GM12878 (cell line): ENCODE data around the gene SET. TPM values are rescaled to one million over a fixed set of nuclear protein-coding genes. Genes with fewer than 3 reads are reported as not detected.
A peak's percentile ranks its signal among the peaks of the same experiment; 100 is the strongest.

Experiments used
- ATAC-seq: fragments of 200-7000 bp; cut with Tn5 transposase; 3 replicates; pipeline ENCODE4 v1.9.1; 2020; ENCODE audit warnings: mild to moderate bottlenecking, moderate library complexity
- BruUV-seq: library from RNA; stranded (reverse); fragments of 400-500 nt; replicated peaks from 2 replicates; lab custom pipeline; 2021; lab: Mats Ljungman, UMichigan
- CTCF ChIA-PET: fragments of 300-600 bp; sonication (Branson Sonifier 250); formaldehyde crosslinking; extraction: SDS; loops from one replicate; lab custom pipeline; 2021; ENCODE audit warnings: inconsistent platforms; lab: Yijun Ruan, JAX
- POLR2A ChIA-PET: fragments of 350-600 bp; formaldehyde crosslinking; extraction: SDS; loops from one replicate; lab custom pipeline; 2021; ENCODE audit warnings: inconsistent platforms; lab: Charles Lee
- RAD21 ChIA-PET: fragments of 300-600 bp; sonication (Branson Sonifier 250); formaldehyde crosslinking; loops from one replicate; lab custom pipeline; 2023; ENCODE audit warnings: antibody characterized with exemption; ENCODE audit not compliant: unreplicated experiment; lab: Charles Lee
- SMC1A ChIA-PET: fragments of 300-600 bp; sonication (Branson Sonifier 250); formaldehyde crosslinking; loops from one replicate; lab custom pipeline; 2023; ENCODE audit not compliant: unreplicated experiment, uncharacterized antibody; lab: Charles Lee
- DNase-seq: peaks from one replicate; pipeline ENCODE4 v3.0.0-alpha.2; 2011; ENCODE audit warnings: low read depth, low spot score
- FAIRE-seq: peaks from 3 replicates; lab custom pipeline; 2011; peaks lifted over from hg19 to GRCh38; lab: Jason Lieb, UNC
- H2AFZ ChIP-seq: 2 replicates; pipeline ENCODE4 v1.6.0; 2011; ENCODE audit warnings: low read depth, low read length, control low read depth; ENCODE audit not compliant: control insufficient read depth
- H3K27ac ChIP-seq: 2 replicates; pipeline ENCODE4 v1.5.1; 2011; ENCODE audit warnings: control low read depth; ENCODE audit not compliant: control insufficient read depth, insufficient read depth
- H3K27me3 ChIP-seq, 2 experiments: replicated peaks in 1 of 2; 2 replicates each; pipeline versions ENCODE4 v1.6.0 to v1.6.1; 2011; ENCODE audit warnings: low read length in 1 of 2; ENCODE audit not compliant: control insufficient read depth in 2 of 2, insufficient read depth in 2 of 2
- H3K36me3 ChIP-seq, 2 experiments: 2 replicates each; pipeline ENCODE4 v1.5.1; 2011; ENCODE audit warnings: low read length in 1 of 2; ENCODE audit not compliant: control insufficient read depth in 2 of 2, insufficient read depth in 2 of 2
- H3K4me1 ChIP-seq: 2 replicates; pipeline ENCODE4 v1.6.1; 2011; ENCODE audit warnings: mild to moderate bottlenecking, low read length, moderate library complexity, mixed read lengths; ENCODE audit not compliant: control insufficient read depth, insufficient read depth
- H3K4me2 ChIP-seq: 2 replicates; pipeline ENCODE4 v1.6.0; 2011; ENCODE audit warnings: control low read depth; ENCODE audit not compliant: control insufficient read depth, insufficient read depth
- H3K4me3 ChIP-seq: fragments of 200-600 bp; sonication (generic); 2 replicates; pipeline ENCODE4 v1.5.1; 2016
- H3K79me2 ChIP-seq: 2 replicates; pipeline ENCODE4 v1.6.0; 2011; ENCODE audit warnings: low read length; ENCODE audit not compliant: control insufficient read depth, insufficient read depth
- H3K9ac ChIP-seq: 2 replicates; pipeline ENCODE4 v1.8.0; 2011; ENCODE audit warnings: low read length, control low read depth, mixed read lengths; ENCODE audit not compliant: control insufficient read depth, insufficient read depth
- H3K9me3 ChIP-seq: replicated peaks from 3 replicates; pipeline ENCODE4 v1.5.1; 2011; ENCODE audit warnings: mild to moderate bottlenecking, low read length; ENCODE audit not compliant: control insufficient read depth, insufficient read depth
- H4K20me1 ChIP-seq: 2 replicates; pipeline ENCODE4 v1.6.0; 2011; ENCODE audit not compliant: control insufficient read depth, insufficient read depth
- CBX3 ChIP-seq: fragments of 200-600 bp; sonication (generic); IDR thresholded peaks from 2 replicates; pipeline ENCODE4 v1.6.1; 2016; ENCODE audit warnings: low read depth, borderline replicate concordance
- CUX1 ChIP-seq: IDR thresholded peaks from 2 replicates; pipeline ENCODE4 v1.6.1; 2012; ENCODE audit warnings: improper control_type of control experiment, low read depth, low read length; ENCODE audit not compliant: insufficient replicate concordance
- KLF5 ChIP-seq: fragments of 450-650 bp; IDR thresholded peaks from 2 replicates; pipeline ENCODE4 v1.6.1; 2014; ENCODE audit warnings: mild to moderate bottlenecking; ENCODE audit not compliant: partially characterized antibody
- POLR2A ChIP-seq: IDR thresholded peaks from 2 replicates; pipeline ENCODE4 v1.6.1; 2011; ENCODE audit warnings: low read depth, mild to moderate bottlenecking, low read length
- ZNF384 ChIP-seq: IDR thresholded peaks from 2 replicates; pipeline ENCODE4 v1.6.1; 2012; ENCODE audit warnings: low read depth, mild to moderate bottlenecking, low read length, improper control_type of control experiment, borderline replicate concordance
- WGBS: methylation state at CpG from one replicate; pipeline ENCODE4 v1.1.6; 2016; ENCODE audit warnings: low lambda C conversion rate; ENCODE audit not compliant: insufficient replicate concordance, insufficient coverage; ENCODE audit errors: missing lambda C conversion rate; 5-methylcytosine and 5-hydroxymethylcytosine counted together
- in situ Hi-C: fragments of 300-500 bp; cut with MboI; formaldehyde crosslinking; loops from 9 replicates; pipeline ENCODE4 v1.14.3; 2018; ENCODE audit warnings: mixed read lengths
- intact Hi-C: fragments of 100-400 bp; cut with micrococcal nuclease; formaldehyde crosslinking; loops from one replicate; pipeline ENCODE4 v1.14.2; 2022; ENCODE audit not compliant: unreplicated experiment
- polyA plus RNA-seq, 11 experiments: library from polyadenylated mRNA; depleted of rRNA in 4 of 11; unstranded in 6 of 11; stranded (reverse) in 5 of 11; fragments of >200 nt; fragmentation: Nextera tagmentation in 4 of 11; fragmentation: Illumina TruSeq in 1 of 11; extraction: Ambion mirVana in 4 of 11; extraction: Trizol in 1 of 11; gene quantifications; 1 replicate in 1 of 11; 2 replicates in 10 of 11; pipeline versions ENCODE4 v1.2.1 to v1.2.3, GENCODE V29; 2011 to 2016; ENCODE audit warnings: inconsistent platforms in 2 of 11, missing spikeins in 2 of 11, low read depth in 1 of 11
- total RNA-seq, 4 experiments: library from RNA; depleted of rRNA in 3 of 4; stranded (reverse); fragments of >200 nt in 3 of 4; fragmentation: Illumina TruSeq in 1 of 4; extraction: Trizol in 1 of 4; gene quantifications; 2 replicates each; pipeline versions ENCODE4 v1.2.1 to v1.2.3, GENCODE V29; 2013 to 2021
- TF ChIP-seq, protein P1 (sequence below): fragments of 450-650 bp; IDR thresholded peaks from 2 replicates; pipeline ENCODE4 v1.6.1; 2016; ENCODE audit warnings: mild to moderate bottlenecking

The SET gene
- total and polyA plus RNA-seq, 10 of the 15 experiments (the other 5 are each of a cell fraction or from before 2014, with no cell fraction given): 284 to 706 (median 445) TPM

GRCh38 chr9:128716581-128717254 lies 27.7 kb downstream of the SET start:
- ChIA-PET POLR2A (interaction anchor here (0.7 kb wide), 3 partner anchors 41 to 74 kb away, joined by 4 to 5 read pairs (median 5); no protein-coding TSS in a partner anchor), SMC1A (no interaction called here), CTCF (no interaction called here), RAD21 (no interaction called here)
- Histone ChIP-seq H3K9me3 (no peaks in the 10 kb centered on the region), H3K27ac (no peak overlapping the region), H3K36me3 (peaks cover 0 to 4% of the 10 kb centered on the region in 2 experiments; a peak in 2 of 4 replicates), H3K4me3 (no peak overlapping the region), H3K27me3 (no peaks in the 10 kb centered on the region), H3K4me2 (no peak overlapping the region), H4K20me1 (no peaks in the 10 kb centered on the region), H2AFZ (no peak overlapping the region), H3K79me2 (no peaks in the 10 kb centered on the region), H3K4me1 (no peaks in the 10 kb centered on the region), H3K9ac (no peak overlapping the region)
- 91% methylated on average over 7 of the region's 7 CpGs for WGBS
- intact Hi-C loops: no loop called here
- ATAC-seq (no peak; the same call in 2 of the 3 replicates), FAIRE-seq (no peak), DNase-seq (no peak)
- peak; percentile 46 for TF ChIP-seq POLR2A
- no peak for TF ChIP-seq CBX3
- TF ChIP-seq, protein P1, sequence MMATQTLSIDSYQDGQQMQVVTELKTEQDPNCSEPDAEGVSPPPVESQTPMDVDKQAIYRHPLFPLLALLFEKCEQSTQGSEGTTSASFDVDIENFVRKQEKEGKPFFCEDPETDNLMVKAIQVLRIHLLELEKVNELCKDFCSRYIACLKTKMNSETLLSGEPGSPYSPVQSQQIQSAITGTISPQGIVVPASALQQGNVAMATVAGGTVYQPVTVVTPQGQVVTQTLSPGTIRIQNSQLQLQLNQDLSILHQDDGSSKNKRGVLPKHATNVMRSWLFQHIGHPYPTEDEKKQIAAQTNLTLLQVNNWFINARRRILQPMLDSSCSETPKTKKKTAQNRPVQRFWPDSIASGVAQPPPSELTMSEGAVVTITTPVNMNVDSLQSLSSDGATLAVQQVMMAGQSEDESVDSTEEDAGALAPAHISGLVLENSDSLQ: no peak
- TF ChIP-seq CUX1: no peak
- no peak for TF ChIP-seq KLF5
- 0 out of 2 replicates have a peak, but pooled peaks have one; percentile 15 for TF ChIP-seq ZNF384
- no TSS peak for BruUV-seq
- in situ Hi-C loops: no loop called here
